GM12872 (cell line): Measurements from ENCODE around the gene LRCH2.

Experiments used
- TF ChIP-seq, protein P1 (sequence below): IDR thresholded peaks from 3 replicates; pipeline ENCODE4 v1.5.1; 2011; ENCODE audit warnings: low read depth, mild to moderate bottlenecking, low read length, moderate library complexity; ENCODE audit not compliant: insufficient read depth

The LRCH2 gene

GRCh38 chrX:115093191-115093590 lies 140.7 kb downstream of the LRCH2 start:
- TF ChIP-seq, protein P1, sequence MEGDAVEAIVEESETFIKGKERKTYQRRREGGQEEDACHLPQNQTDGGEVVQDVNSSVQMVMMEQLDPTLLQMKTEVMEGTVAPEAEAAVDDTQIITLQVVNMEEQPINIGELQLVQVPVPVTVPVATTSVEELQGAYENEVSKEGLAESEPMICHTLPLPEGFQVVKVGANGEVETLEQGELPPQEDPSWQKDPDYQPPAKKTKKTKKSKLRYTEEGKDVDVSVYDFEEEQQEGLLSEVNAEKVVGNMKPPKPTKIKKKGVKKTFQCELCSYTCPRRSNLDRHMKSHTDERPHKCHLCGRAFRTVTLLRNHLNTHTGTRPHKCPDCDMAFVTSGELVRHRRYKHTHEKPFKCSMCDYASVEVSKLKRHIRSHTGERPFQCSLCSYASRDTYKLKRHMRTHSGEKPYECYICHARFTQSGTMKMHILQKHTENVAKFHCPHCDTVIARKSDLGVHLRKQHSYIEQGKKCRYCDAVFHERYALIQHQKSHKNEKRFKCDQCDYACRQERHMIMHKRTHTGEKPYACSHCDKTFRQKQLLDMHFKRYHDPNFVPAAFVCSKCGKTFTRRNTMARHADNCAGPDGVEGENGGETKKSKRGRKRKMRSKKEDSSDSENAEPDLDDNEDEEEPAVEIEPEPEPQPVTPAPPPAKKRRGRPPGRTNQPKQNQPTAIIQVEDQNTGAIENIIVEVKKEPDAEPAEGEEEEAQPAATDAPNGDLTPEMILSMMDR = no peak

GRCh38 chrX:115089419-115089818 lies 144.5 kb downstream of the LRCH2 start:
- TF ChIP-seq, protein P1 = no peak

GRCh38 chrX:115068896-115069295 lies 165.0 kb downstream of the LRCH2 start:
- TF ChIP-seq, protein P1 = no peak

DNA sequence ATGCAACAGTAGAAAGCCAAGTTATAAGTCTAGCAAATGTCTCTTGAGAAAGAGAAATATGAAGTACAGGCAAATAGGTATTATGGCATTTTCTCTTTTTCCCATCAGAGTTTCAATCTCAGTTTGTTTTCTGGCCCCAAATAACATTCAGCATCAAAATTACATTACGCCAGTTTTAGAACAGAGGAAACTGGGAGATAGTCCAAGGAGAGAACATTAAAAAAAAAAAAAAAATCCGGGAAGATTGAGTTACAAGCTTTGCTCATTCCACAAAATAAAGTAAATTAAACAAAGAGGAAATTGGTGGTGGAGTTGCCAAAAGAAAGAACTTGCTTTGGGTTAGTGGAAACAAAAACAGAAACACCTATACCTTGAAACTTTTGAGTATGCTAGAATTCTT lies 166.1 kb downstream of the LRCH2 start:
- TF ChIP-seq, protein P1 = no peak

DNA sequence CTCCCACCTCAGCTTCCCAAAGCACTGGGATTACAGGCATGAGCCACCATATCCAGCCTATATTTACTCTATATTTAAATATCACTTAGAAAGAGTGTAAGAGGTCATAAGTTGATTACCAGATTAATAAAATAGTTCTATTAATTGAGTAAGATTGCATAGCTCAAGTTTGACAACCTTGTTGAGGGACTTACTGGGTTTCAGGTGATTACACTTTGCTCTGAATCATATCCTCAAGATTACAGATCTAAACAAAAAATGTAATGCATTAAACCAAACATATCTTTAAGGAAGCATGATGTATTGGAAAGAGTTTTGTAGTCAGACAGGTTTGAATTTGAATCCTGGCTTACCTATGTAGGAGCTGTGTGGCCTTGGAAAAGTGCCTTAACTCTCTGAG lies 168.6 kb downstream of the LRCH2 start:
- TF ChIP-seq, protein P1 = no peak
